NCI-H1048 (cell line): ENCODE data around the gene AWAT1.
"Not testable (repeated sequence)": the region's sequence is repeated elsewhere in the genome, so short reads cannot be mapped to it uniquely, and the experiment has no call there.

Experiments used
- DNase-seq: peaks from one replicate; lab custom pipeline; 2025; lab: John Stamatoyannopoulos, UW

AWAT1 gene

DNA sequence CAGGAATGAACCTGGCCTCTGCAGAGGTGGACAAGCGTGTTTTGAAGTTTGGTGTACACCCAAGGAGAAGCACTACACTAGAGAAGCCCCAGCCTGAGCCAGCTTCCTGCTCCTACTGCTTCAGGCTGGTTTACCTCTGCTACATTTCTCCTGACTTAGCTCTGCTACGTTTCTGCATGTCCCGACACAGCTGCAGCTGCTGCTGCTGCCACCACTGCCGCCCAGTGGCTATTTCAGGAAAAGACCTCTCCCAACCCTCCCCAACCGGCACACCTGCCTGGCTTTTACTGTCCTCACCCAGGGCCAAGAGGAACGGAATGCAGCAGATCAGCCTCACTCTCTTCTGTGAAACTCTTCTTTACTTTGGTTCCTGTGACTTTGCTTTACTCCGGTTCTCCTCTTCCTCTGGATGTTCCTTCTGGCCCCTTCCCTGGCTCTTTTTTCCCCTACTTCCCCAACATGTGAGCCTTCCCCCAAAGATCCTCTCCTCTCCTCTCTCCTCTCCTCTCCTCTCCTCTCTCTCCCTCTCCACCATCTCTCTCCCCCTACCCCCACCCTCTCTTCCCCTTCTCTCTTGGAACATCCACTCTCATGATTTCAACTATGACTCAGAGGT lies 28.6 kb downstream of the AWAT1 start:
- DNase-seq: no peak

DNA sequence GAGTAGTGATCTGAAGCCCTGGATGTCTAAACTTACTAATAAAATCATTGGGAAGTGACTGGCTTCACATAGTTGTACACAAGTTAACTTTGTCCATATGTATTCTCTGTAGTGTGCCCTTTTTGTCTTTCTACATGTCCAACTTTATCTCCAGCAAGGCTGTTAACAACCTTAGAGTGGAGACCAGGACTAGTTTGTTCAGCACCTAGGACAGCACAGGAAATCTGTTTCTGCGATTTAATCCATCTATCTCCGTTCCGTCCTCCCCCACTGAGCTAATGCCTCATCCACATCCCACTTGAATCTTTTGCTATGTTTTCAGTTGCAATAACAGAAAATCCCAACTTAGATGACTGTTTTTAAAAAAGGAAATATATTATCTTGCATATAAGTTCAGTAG lies 30.3 kb downstream of the AWAT1 start:
- no peak for DNase-seq

DNA sequence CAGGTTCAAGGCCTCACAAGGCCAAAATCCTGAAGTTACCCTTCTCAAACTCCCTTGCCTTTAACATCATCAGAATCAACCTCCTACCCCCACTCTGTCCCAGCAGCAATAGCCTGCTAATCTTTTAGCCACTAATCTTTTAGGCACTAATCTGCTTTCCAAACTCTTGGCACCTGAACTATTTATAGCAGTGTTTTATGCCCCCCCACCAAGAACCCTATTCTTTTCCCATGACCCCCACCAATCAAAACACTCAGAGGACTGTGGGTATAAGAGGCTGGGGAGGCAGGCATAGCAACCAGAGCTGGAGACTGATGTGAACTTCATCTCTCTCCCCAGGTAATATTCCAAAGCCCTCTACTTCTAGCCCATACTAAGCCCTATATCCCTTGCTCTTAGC lies 33.6 kb downstream of the AWAT1 start, which contains the start of gene ARR3:
ARR3 (plus strand) TSS at position 301 of the 400 bp plus-strand sequence. CDS start 1,052 bp downstream, outside the sequence.
- no peak for DNase-seq

- DNase-seq: not testable (repeated sequence)
These were observed 39.6 kb downstream of the AWAT1 start for GRCh38 chrX:70274029-70274428.

DNA sequence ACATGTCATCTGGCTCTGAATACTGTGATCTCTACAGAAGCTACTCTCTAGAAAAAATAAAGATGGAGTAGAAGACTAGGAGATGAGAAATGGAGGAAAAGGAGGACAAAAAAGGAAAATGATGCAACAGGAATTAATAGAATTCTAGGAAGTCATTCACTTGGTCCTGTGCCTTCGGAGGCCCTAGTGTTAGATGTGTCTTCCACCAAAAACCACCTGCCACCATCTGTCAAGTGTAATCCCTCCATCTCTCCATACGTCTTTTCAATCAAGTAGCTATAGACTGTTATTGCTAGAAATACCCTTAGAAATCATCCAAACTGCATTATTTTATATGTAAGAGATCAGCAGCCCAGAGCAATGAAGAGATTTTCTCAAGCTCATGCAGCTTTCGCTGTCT lies 44.6 kb downstream of the AWAT1 start:
- DNase-seq: no peak

GRCh38 chrX:70280573-70280972 lies 46.1 kb downstream of the AWAT1 start:
- no peak for DNase-seq

GRCh38 chrX:70281951-70282350 lies 47.5 kb downstream of the AWAT1 start, which contains the start of gene RAB41:
Gene RAB41, plus strand, starts transcription at chrX:70282172. Its CDS starts 46 bp downstream, at chrX:70282218.
- no peak for DNase-seq

DNA sequence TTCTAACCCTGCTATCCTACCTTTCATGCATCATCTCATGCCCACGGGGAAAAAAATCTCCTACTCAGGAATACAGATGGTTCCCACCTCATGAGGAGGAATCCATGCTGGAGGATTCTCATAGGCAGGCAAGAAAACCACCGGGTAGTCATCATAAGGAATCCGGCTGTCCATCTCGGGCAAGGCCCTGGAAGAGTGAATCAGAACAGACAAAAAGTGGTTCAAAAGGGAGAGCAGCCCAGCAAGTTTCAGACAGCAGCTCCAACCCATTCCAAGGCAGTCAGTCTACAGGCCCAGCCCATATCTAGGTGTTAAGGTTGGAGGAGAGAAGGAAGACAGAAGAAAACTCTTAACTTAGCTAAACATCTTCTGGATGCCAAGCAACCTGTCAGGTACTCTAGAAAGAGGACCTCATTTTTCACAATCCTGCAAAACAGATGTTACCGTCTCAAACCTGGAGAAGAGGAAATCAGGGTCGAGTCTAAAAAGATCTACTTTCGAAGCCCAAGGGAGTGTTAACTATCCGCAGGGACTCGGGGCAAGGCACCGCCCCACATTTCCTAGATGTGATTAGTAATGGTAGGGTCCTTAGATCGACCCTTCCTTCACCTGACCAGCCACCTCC lies 54.8 kb downstream of the AWAT1 start:
- no peak for DNase-seq
